Sciatic nerve (tissue), 2 donors: Measurements from ENCODE around the gene IGF2. TPM values are rescaled to one million over a fixed set of nuclear protein-coding genes. Genes with fewer than 3 reads are reported as not detected.
A peak's percentile ranks its signal among the peaks of the same experiment; 100 is the strongest.

Source experiments
- ATAC-seq: fragments of 200-7000 bp; cut with Tn5 transposase; one replicate; pipeline ENCODE4 v1.9.1; 2020; ENCODE audit warnings: mild to moderate bottlenecking, moderate library complexity
- DNase-seq: peaks from one replicate; pipeline ENCODE4 v3.0.0-alpha.2; 2020; ENCODE audit warnings: low spot score
- intact Hi-C: fragments of 100-400 bp; cut with DNase I; formaldehyde crosslinking; loops from one replicate; pipeline ENCODE4 v1.14.2; 2022
- total RNA-seq: library from RNA; stranded (reverse); fragmentation: NEBNext Ultra II Directional; extraction: Animal tissue kit (Norgen Biotek cat#: 25700); gene quantifications from one replicate; pipeline ENCODE4 v1.2.1, GENCODE V29; 2021
- donor health status: DM: no; HTN: no; CAD: no.
- donor health status: DM: no; HTN: no; CAD: no.

The IGF2 gene
- total RNA-seq, 1 donor from 2014 or later: 473 TPM

- intact Hi-C loops: no loop called here
- ATAC-seq: no peak
Observed at GRCh38 chr11:2172676-2173075, 33.5 kb upstream of the IGF2 start.

GRCh38 chr11:2171591-2172003, 32.4 kb upstream of the IGF2 start, which contains the start of gene TH:
TH (minus strand) TSS chr11:2171815; CDS start chr11:2171786, 29 bp downstream.
- DNase-seq: no peak
- intact Hi-C loops: no loop called here
- no peak for ATAC-seq

More at GRCh38 chr11:2172676-2173075, 33.5 kb upstream of the IGF2 start:
- no peak for DNase-seq

GRCh38 chr11:2169626-2170570, 30.7 kb upstream of the IGF2 start:
- intact Hi-C loops: no loop called here
- no peak for DNase-seq
- ATAC-seq: no peak

GRCh38 chr11:2169005-2169378, 29.8 kb upstream of the IGF2 start:
- intact Hi-C loops: no loop called here
- ATAC-seq (no peak), DNase-seq (no peak)

- no peak for ATAC-seq
- intact Hi-C loops: no loop called here
- no peak for DNase-seq
Observed at GRCh38 chr11:2168286-2169004, 29.3 kb upstream of the IGF2 start.

- intact Hi-C loops: no loop called here
Observed at GRCh38 chr11:2167141-2168045, 28.2 kb upstream of the IGF2 start.

GRCh38 chr11:2166091-2166851, 27.1 kb upstream of the IGF2 start:
- intact Hi-C loops: no loop called here
- DNase-seq (no peak), ATAC-seq (peak; percentile 58)

More at GRCh38 chr11:2167141-2168045, 28.2 kb upstream of the IGF2 start:
- ATAC-seq (no peak), DNase-seq (no peak)

- intact Hi-C loops: no loop called here
- DNase-seq (no peak), ATAC-seq (no peak)
Observed at GRCh38 chr11:2165571-2165970, 26.4 kb upstream of the IGF2 start.

GRCh38 chr11:2164861-2165555, 25.8 kb upstream of the IGF2 start:
- ATAC-seq (no peak), DNase-seq (no peak)
- intact Hi-C loops: no loop called here

- DNase-seq (no peak), ATAC-seq (no peak)
- intact Hi-C loops: no loop called here
Observed at GRCh38 chr11:2164081-2164480, 24.9 kb upstream of the IGF2 start.

GRCh38 chr11:2163428-2163978, 24.3 kb upstream of the IGF2 start:
- no peak for DNase-seq
- no peak for ATAC-seq
- intact Hi-C loops: no loop called here

- intact Hi-C loops: no loop called here
- DNase-seq (no peak), ATAC-seq (no peak)
Observed at GRCh38 chr11:2160736-2161259, 21.6 kb upstream of the IGF2 start, which contains the start of gene INS. INS (minus strand) TSS chr11:2161209; CDS start chr11:2160971, 238 bp downstream.

- intact Hi-C loops: no loop called here
- ATAC-seq: no peak
Observed at GRCh38 chr11:2159536-2160413, 20.6 kb upstream of the IGF2 start.

GRCh38 chr11:2158966-2159365, 19.8 kb upstream of the IGF2 start:
- intact Hi-C loops: no loop called here
- ATAC-seq: no peak
- DNase-seq: no peak

More at GRCh38 chr11:2159536-2160413, 20.6 kb upstream of the IGF2 start:
- no peak for DNase-seq

- DNase-seq (no peak), ATAC-seq (no peak)
- intact Hi-C loops: no loop called here
Observed at GRCh38 chr11:2158296-2158737, 19.1 kb upstream of the IGF2 start.
